ENCODE measurements around the gene METTL17. TPM values are rescaled to one million over a fixed set of nuclear protein-coding genes. Genes with fewer than 3 reads are reported as not detected.

Gene METTL17
- total and polyA plus RNA-seq, 9 of the 15 experiments (the other 6 are each of a cell fraction or from before 2014, with no cell fraction given), result 65.6 to 150 (median 90.0) TPM

GRCh38 chr14:20980906-20981305 is 8.9 kb upstream of the METTL17 start:
- Histone ChIP-seq H3K36me3 (ENCODE audit: control insufficient read depth, insufficient read depth, low read length) (no peaks in the 10 kb centered on the region), H3K4me3 (no peak overlapping the region), H3K27ac (ENCODE audit: extremely low read depth, low read depth, low read length) (no peak overlapping the region), H3K4me1 (replicated peaks in 1 of 2; ENCODE audit: control insufficient read depth in 2 of 2, insufficient read depth in 2 of 2, low read length in 2 of 2) (no peaks in the 10 kb centered on the region; a peak in 2 of 5 replicates), H2AFZ (ENCODE audit: low read depth, low read length) (no peak overlapping the region), H3K9me1 (ENCODE audit: control insufficient read depth, insufficient read depth, low read length) (no peaks in the 10 kb centered on the region), H3K4me2 (ENCODE audit: insufficient read depth, low read length) (no peak overlapping the region), H3K9ac (ENCODE audit: insufficient read depth in 1 of 2, low read depth in 2 of 2, low read length in 2 of 2) (no peak overlapping the region), H4K20me1 (replicated peaks; ENCODE audit: control insufficient read depth, insufficient read depth, low read length) (no peaks in the 10 kb centered on the region), H3K79me2 (ENCODE audit: control insufficient read depth, insufficient read depth, low read length) (no peaks in the 10 kb centered on the region), H3K9me3 (replicated peaks; ENCODE audit: control insufficient read depth, insufficient read depth, low read depth, low read length) (no peaks in the 10 kb centered on the region), H3K27me3 (ENCODE audit: control insufficient read depth in 2 of 2, insufficient read depth in 2 of 2, low read length in 2 of 2) (no peaks in the 10 kb centered on the region)
- ATAC-seq (no peak), FAIRE-seq (no peak), DNase-seq (ENCODE audit: extremely low read depth in 1 of 4, low spot score in 3 of 4) (no peak)
- no TSS peak for BruUV-seq (replicated peaks)
- CTCF ChIA-PET (ENCODE audit: low intra/inter-chr PET ratio), result no interaction called here
- POLR2A ChIA-PET, result interaction anchor here (0.6 kb wide), 1 partner anchor 308 kb away, joined by 3 read pairs; no protein-coding TSS in a partner anchor
- WGBS (ENCODE audit: insufficient coverage, low coverage, missing lambda C conversion rate), result 17% methylated on average over 1 of the region's 1 CpG
- intact Hi-C loops (cut with micrococcal nuclease) (no loop called here), in situ Hi-C loops (cut with MboI) (no loop called here)
- TF ChIP-seq HDAC3 (IDR thresholded peaks at IDR 0.05; ENCODE audit: borderline replicate concordance, partially characterized antibody), result no peak
- TF ChIP-seq HNRNPUL1 (IDR thresholded peaks at IDR 0.05; ENCODE audit: low read length), result no peak
- TF ChIP-seq PBX2 (CRISPR knock-in tag; IDR thresholded peaks at IDR 0.05; ENCODE audit: low read depth), result no peak
- no peak for TF ChIP-seq PBX2 (tag; conservative IDR thresholded peaks at IDR 0.05; ENCODE audit: low read depth)
- no peak for TF ChIP-seq KDM5B (IDR thresholded peaks at IDR 0.05; ENCODE audit: insufficient replicate concordance, low read depth, low read length)
- no peak for TF ChIP-seq FOXP1 (CRISPR knock-in tag; IDR thresholded peaks at IDR 0.05)
- TF ChIP-seq ZBTB12 (CRISPR knock-in tag; IDR thresholded peaks at IDR 0.05), result no peak
- no peak for TF ChIP-seq ZNF3 (CRISPR knock-in tag; IDR thresholded peaks at IDR 0.05)
- no peak for TF ChIP-seq ZBTB40 (IDR thresholded peaks at IDR 0.05)
- no peak for TF ChIP-seq ZBTB40 (CRISPR knock-in tag; IDR thresholded peaks at IDR 0.05)
- no peak for TF ChIP-seq BMI1 (IDR thresholded peaks at IDR 0.05; ENCODE audit: low read length)

Data from K562 (cell line).